OCI-LY1 (cell line): ENCODE results near the gene NDUFAF4.

Source experiments
- H2AFZ ChIP-seq: fragments of 200-600 bp; sonication (generic), shearing (Covaris generic); 2 replicates; pipeline ENCODE4 v1.6.0; 2014; ENCODE audit warnings: antibody characterized with exemption, mild to moderate bottlenecking, low read length
- H3F3A ChIP-seq: fragments of 200-600 bp; sonication (generic), shearing (Covaris generic); 2 replicates; pipeline ENCODE4 v1.6.0; 2014; ENCODE audit warnings: mild to moderate bottlenecking, antibody characterized with exemption, low read length, moderate library complexity; ENCODE audit not compliant: insufficient read depth
- H3K27ac ChIP-seq: fragments of 200-600 bp; sonication (generic); 2 replicates; pipeline ENCODE4 v1.5.1; 2014; ENCODE audit warnings: low read length, mixed run types, mild to moderate bottlenecking, low read depth; ENCODE audit not compliant: poor library complexity, severe bottlenecking
- H3K27me3 ChIP-seq: fragments of 200-600 bp; sonication (generic); 2 replicates; pipeline ENCODE4 v1.6.0; 2014; ENCODE audit warnings: antibody characterized with exemption, mild to moderate bottlenecking, low read length, moderate library complexity; ENCODE audit not compliant: insufficient read depth
- H3K36me3 ChIP-seq: fragments of 200-600 bp; sonication (generic); 2 replicates; pipeline ENCODE4 v1.6.1; 2014; ENCODE audit warnings: mild to moderate bottlenecking, antibody characterized with exemption, low read length, moderate library complexity, mixed read lengths; ENCODE audit not compliant: insufficient read depth
- H3K4me1 ChIP-seq: fragments of 200-600 bp; sonication (generic); 2 replicates; pipeline ENCODE4 v1.5.1; 2014; ENCODE audit warnings: mild to moderate bottlenecking, low read length, moderate library complexity; ENCODE audit not compliant: insufficient read depth, severe bottlenecking
- H3K4me2 ChIP-seq: fragments of 200-600 bp; sonication (generic), shearing (Covaris generic); 2 replicates; pipeline ENCODE4 v1.6.1; 2014; ENCODE audit warnings: low read length
- H3K4me3 ChIP-seq: fragments of 200-600 bp; sonication (generic); 2 replicates; pipeline ENCODE4 v1.5.1; 2014; ENCODE audit warnings: low read length, low read depth, mild to moderate bottlenecking, mixed read lengths; ENCODE audit not compliant: poor library complexity, severe bottlenecking
- H3K79me2 ChIP-seq: fragments of 200-600 bp; shearing (Covaris generic); 2 replicates; pipeline ENCODE4 v1.6.1; 2016; ENCODE audit warnings: mixed run types, low read length, mixed read lengths; ENCODE audit not compliant: insufficient read depth
- H3K9ac ChIP-seq: fragments of 200-600 bp; sonication (generic), shearing (Covaris generic); 2 replicates; pipeline ENCODE4 v1.6.1; 2014; ENCODE audit warnings: mild to moderate bottlenecking, low read length, mixed read lengths
- H3K9me2 ChIP-seq: fragments of 200-600 bp; sonication (generic), shearing (Covaris generic); 2 replicates; pipeline ENCODE4 v1.6.1; 2014; ENCODE audit warnings: low read depth, mild to moderate bottlenecking, low read length, mixed read lengths
- H3K9me3 ChIP-seq: fragments of 200-600 bp; shearing (Covaris generic); 2 replicates; pipeline ENCODE4 v1.6.1; 2014; ENCODE audit warnings: low read length, mixed read lengths
- H4K20me1 ChIP-seq: fragments of 200-600 bp; sonication (generic), shearing (Covaris generic); 2 replicates; pipeline ENCODE4 v1.6.0; 2016; ENCODE audit warnings: mild to moderate bottlenecking, low read length; ENCODE audit not compliant: insufficient read depth
- CTCF ChIP-seq: fragments of 200-600 bp; sonication (generic), shearing (Covaris generic); IDR thresholded peaks from 2 replicates; pipeline ENCODE4 v1.5.1; 2017; ENCODE audit warnings: mild to moderate bottlenecking, antibody characterized with exemption, low read length, moderate library complexity, mixed read lengths
- EZH2 ChIP-seq: fragments of 200-600 bp; sonication (generic), shearing (Covaris generic); IDR thresholded peaks from 2 replicates; pipeline ENCODE4 v1.8.0; 2017; ENCODE audit warnings: borderline replicate concordance, mixed run types, mild to moderate bottlenecking, antibody characterized with exemption, low read length, moderate library complexity, mixed read lengths

The NDUFAF4 gene

GRCh38 chr6:96909811-96910210 is 12.1 kb upstream of the NDUFAF4 start:
- TF ChIP-seq CTCF (no peak), EZH2 (no peak)
- no peaks in the 10 kb centered on the region for H3K9me2 ChIP-seq

GRCh38 chr6:96907498-96907897 is 9.8 kb upstream of the NDUFAF4 start:
- H3K27me3 ChIP-seq: no peaks in the 10 kb centered on the region
- no peaks in the 10 kb centered on the region for H3K9me2 ChIP-seq
- no peaks in the 10 kb centered on the region; the same call in 1 of the 2 replicates for H3K9me3 ChIP-seq
- H3K4me2 ChIP-seq: no peak overlapping the region
- no peaks in the 10 kb centered on the region for H3K4me1 ChIP-seq
- no peaks in the 10 kb centered on the region for H4K20me1 ChIP-seq
- no peak overlapping the region for H3K9ac ChIP-seq
- H2AFZ ChIP-seq: no peak overlapping the region
- H3K36me3 ChIP-seq: no peaks in the 10 kb centered on the region
- no peak overlapping the region for H3K27ac ChIP-seq
- TF ChIP-seq CTCF (no peak), EZH2 (no peak)
- H3F3A ChIP-seq: no peaks in the 10 kb centered on the region
- no peaks in the 10 kb centered on the region for H3K79me2 ChIP-seq
- no peak overlapping the region for H3K4me3 ChIP-seq

More at GRCh38 chr6:96909811-96910210, 12.1 kb upstream of the NDUFAF4 start:
- no peak overlapping the region for H3K4me3 ChIP-seq
- H3K79me2 ChIP-seq: no peaks in the 10 kb centered on the region
- no peak overlapping the region for H2AFZ ChIP-seq
- H3K27ac ChIP-seq: no peak overlapping the region
- H3K4me1 ChIP-seq: no peaks in the 10 kb centered on the region
- no peaks in the 10 kb centered on the region for H3K36me3 ChIP-seq
- H3K4me2 ChIP-seq: no peak overlapping the region
- H3K9me3 ChIP-seq: no peaks in the 10 kb centered on the region
- H4K20me1 ChIP-seq: no peaks in the 10 kb centered on the region
- H3F3A ChIP-seq: no peaks in the 10 kb centered on the region
- no peak overlapping the region for H3K9ac ChIP-seq
- no peaks in the 10 kb centered on the region for H3K27me3 ChIP-seq

GRCh38 chr6:96900873-96901272 is 3.2 kb upstream of the NDUFAF4 start:
- no peaks in the 10 kb centered on the region for H4K20me1 ChIP-seq
- H3K27me3 ChIP-seq: no peaks in the 10 kb centered on the region
- no peaks in the 10 kb centered on the region; the same call in 1 of the 2 replicates for H3K9me3 ChIP-seq
- peaks cover 25% of the 10 kb centered on the region for H3K4me1 ChIP-seq
- H2AFZ ChIP-seq: no peak overlapping the region
- no peak overlapping the region for H3K4me3 ChIP-seq
- peaks cover 8% of the 10 kb centered on the region for H3K36me3 ChIP-seq
- H3K79me2 ChIP-seq: peaks cover 13% of the 10 kb centered on the region
- H3F3A ChIP-seq: no peaks in the 10 kb centered on the region
- TF ChIP-seq EZH2 (no peak), CTCF (no peak)
- H3K9me2 ChIP-seq: no peaks in the 10 kb centered on the region
- H3K9ac ChIP-seq: no peak overlapping the region
- no peak overlapping the region for H3K4me2 ChIP-seq
- H3K27ac ChIP-seq: no peak overlapping the region
